Measurements from ENCODE around the gene VPS37B. TPM values are rescaled to one million over a fixed set of nuclear protein-coding genes. Genes with fewer than 3 reads are reported as not detected.
A peak's percentile ranks its signal among the peaks of the same experiment; 100 is the strongest.

The VPS37B gene
- total and polyA plus RNA-seq, 2 donors (not counting 1 experiment from before 2014, with no cell fraction given) = 10.7 to 25.6 TPM

DNA sequence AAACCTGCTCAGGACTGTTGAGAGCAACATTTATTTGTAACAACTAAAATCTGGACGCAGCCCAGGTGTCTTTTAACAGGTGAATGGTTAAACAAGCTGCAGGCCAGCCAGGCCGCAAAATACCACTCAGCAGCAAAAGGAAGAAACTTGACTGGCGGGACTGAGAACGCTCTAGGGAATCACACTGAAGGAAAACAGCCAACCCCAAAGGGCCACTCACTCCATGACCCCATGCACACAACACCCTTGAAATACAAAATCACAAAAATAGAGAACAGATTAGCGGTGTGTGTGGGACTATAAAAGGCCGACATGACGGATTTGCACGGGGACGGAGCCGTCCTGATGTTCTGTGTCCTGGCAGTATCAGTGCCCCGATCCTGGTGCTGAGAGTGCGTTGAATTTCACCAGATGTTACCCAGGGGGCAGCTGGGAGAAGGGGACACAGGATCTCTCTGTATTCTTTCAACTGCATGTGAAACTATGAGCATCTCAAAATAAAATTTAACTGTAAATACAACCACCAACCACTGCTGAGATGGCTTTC is 23.0 kb downstream of the VPS37B start:
- Histone ChIP-seq H2AFZ (ENCODE audit: low read length) (no peak overlapping the region), H3K27ac (ENCODE audit: insufficient read depth, low read length) (peak overlapping the region; percentile 86), H4K20me1 (ENCODE audit: control insufficient read depth, extremely low read depth, insufficient read depth, low read length) (no peaks in the 10 kb centered on the region), H3K79me2 (ENCODE audit: control insufficient read depth, insufficient read depth, low read length) (peaks cover 63% of the 10 kb centered on the region), H3K9ac (ENCODE audit: insufficient read depth, low read length) (no peak overlapping the region), H3K27me3 (ENCODE audit: control insufficient read depth, insufficient read depth, low read length) (no peaks in the 10 kb centered on the region), H3K4me1 (ENCODE audit: control insufficient read depth, extremely low read depth, insufficient read depth, low read length) (peaks cover 18% of the 10 kb centered on the region), H3K4me2 (ENCODE audit: extremely low read depth, insufficient read depth, low read length) (no peak overlapping the region), H3K9me3 (ENCODE audit: control insufficient read depth, insufficient read depth, low read depth, low read length) (no peaks in the 10 kb centered on the region), H3K4me3 (replicated peaks in 1 of 4; ENCODE audit: control extremely low read depth in 1 of 4, insufficient read depth in 1 of 4, low read depth in 3 of 4, low read length in 4 of 4) (no peak overlapping the region), H3K36me3 (ENCODE audit: control insufficient read depth, insufficient read depth, low read length) (peaks cover 11% of the 10 kb centered on the region)
- DNase-seq (ENCODE audit: low read depth in 2 of 2) = no peak
- TF ChIP-seq, protein P1, sequence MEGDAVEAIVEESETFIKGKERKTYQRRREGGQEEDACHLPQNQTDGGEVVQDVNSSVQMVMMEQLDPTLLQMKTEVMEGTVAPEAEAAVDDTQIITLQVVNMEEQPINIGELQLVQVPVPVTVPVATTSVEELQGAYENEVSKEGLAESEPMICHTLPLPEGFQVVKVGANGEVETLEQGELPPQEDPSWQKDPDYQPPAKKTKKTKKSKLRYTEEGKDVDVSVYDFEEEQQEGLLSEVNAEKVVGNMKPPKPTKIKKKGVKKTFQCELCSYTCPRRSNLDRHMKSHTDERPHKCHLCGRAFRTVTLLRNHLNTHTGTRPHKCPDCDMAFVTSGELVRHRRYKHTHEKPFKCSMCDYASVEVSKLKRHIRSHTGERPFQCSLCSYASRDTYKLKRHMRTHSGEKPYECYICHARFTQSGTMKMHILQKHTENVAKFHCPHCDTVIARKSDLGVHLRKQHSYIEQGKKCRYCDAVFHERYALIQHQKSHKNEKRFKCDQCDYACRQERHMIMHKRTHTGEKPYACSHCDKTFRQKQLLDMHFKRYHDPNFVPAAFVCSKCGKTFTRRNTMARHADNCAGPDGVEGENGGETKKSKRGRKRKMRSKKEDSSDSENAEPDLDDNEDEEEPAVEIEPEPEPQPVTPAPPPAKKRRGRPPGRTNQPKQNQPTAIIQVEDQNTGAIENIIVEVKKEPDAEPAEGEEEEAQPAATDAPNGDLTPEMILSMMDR (conservative IDR thresholded peaks at IDR 0.05 in 1 of 2, IDR thresholded peaks at IDR 0.05 in 1 of 2; ENCODE audit: low read depth in 1 of 2, low read length in 2 of 2) = no peak
- no peak for TF ChIP-seq EZH2 (IDR thresholded peaks at IDR 0.05; ENCODE audit: low read length, missing control alignments)

DNA sequence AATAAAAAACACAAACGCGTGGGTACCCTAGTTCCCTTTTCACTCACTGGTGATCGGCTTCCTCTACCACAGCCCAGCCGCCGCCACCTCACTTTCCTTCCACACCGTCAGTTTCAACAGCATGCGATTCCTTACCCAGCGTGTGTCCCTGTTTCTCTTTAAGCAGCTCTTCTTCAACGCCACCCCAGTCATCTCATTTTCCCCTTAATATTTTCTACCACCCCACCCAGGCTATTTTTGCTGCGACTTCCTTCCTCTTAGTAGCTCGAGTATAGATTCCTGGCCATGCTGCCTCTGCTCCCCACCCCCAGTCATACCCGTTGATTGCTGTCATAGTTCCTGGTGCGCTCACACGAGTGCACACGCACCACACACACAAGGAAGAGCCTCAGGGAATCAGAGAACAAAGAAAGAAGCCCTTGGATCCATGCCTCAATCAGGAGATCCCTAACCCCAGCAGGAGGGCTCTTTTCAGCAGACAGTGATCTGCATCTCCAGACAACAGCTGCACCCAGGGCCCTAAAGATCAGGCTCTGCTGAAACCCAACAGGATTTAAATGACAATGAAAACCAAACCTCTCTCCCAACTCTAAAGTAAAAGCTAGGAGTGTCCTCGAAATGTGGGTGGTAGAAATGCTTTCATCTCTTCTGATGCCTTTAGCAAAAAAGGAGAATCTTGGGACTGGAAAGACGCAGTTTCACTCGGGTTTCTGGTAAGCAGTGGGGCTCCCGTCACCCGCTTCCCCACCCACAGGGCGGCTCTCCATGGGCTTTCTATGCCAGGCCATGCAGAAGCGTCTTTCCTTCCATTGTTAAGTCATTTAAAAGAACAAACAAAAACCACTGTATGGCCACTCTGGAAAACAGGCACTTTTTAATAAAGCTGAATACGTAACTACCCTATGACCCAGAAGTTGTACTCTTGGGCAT is 23.8 kb downstream of the VPS37B start:
- Histone ChIP-seq H3K4me3 (replicated peaks in 1 of 4; ENCODE audit: control extremely low read depth in 1 of 4, insufficient read depth in 1 of 4, low read depth in 3 of 4, low read length in 4 of 4) (peak overlapping the region; percentile 30 to 50 (median 41)), H3K9ac (ENCODE audit: insufficient read depth, low read length) (peak overlapping the region; percentile 55), H3K36me3 (ENCODE audit: control insufficient read depth, insufficient read depth, low read length) (peaks cover 16% of the 10 kb centered on the region), H3K9me3 (ENCODE audit: control insufficient read depth, insufficient read depth, low read depth, low read length) (no peaks in the 10 kb centered on the region), H3K27ac (ENCODE audit: insufficient read depth, low read length) (peak overlapping the region; percentile 86), H3K27me3 (ENCODE audit: control insufficient read depth, insufficient read depth, low read length) (no peaks in the 10 kb centered on the region), H3K4me1 (ENCODE audit: control insufficient read depth, extremely low read depth, insufficient read depth, low read length) (peaks cover 16% of the 10 kb centered on the region), H2AFZ (ENCODE audit: low read length) (peak overlapping the region; percentile 4), H3K4me2 (ENCODE audit: extremely low read depth, insufficient read depth, low read length) (peak overlapping the region; percentile 94), H4K20me1 (ENCODE audit: control insufficient read depth, extremely low read depth, insufficient read depth, low read length) (no peaks in the 10 kb centered on the region), H3K79me2 (ENCODE audit: control insufficient read depth, insufficient read depth, low read length) (peaks cover 55% of the 10 kb centered on the region)
- DNase-seq (ENCODE audit: low read depth in 2 of 2) = peak; percentile 76 to 86
- no peak for TF ChIP-seq EZH2 (IDR thresholded peaks at IDR 0.05; ENCODE audit: low read length, missing control alignments)
- TF ChIP-seq, protein P1 (conservative IDR thresholded peaks at IDR 0.05 in 1 of 2, IDR thresholded peaks at IDR 0.05 in 1 of 2; ENCODE audit: low read depth in 1 of 2, low read length in 2 of 2) = no peak

DNA sequence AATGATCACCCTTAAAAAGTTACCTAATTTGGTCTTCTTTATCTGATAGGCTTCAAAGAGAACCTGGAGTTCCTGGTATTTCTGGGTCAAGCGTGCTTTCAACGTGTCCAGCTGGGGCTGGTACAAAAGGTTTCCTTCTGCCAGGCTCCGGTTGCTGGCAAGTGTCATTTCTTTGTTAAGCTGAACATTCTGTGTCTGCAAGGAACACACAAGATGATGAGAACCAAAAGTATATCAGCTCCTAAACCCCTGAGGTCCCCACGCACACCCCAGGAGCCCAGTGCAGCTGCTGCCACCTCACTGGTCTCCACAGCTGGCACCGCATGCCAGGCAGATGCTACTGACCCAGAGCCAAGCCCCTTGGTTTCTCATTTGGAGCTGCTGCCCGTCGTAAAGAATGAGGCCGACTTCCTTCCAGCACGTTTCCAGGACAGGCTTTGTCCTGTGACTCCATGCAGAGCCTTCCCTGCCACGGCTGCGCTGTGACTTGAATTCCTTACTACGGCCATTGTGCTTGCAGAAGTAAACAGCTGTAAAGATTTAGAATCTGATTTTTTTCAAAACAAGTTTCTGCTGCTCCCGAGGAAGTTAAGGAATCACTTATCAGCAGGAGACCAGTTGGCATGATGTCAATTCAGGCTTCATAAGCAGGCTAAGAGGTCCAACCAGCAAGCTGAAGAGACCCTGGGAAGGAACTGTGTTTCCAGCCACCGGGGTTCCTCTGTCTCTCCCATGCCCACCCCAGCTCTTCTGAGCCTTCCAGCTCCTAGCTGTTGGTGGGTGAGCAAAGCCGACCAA is 24.9 kb downstream of the VPS37B start:
- Histone ChIP-seq H4K20me1 (ENCODE audit: control insufficient read depth, extremely low read depth, insufficient read depth, low read length) (no peaks in the 10 kb centered on the region), H3K9ac (ENCODE audit: insufficient read depth, low read length) (peak overlapping the region; percentile 55), H3K36me3 (ENCODE audit: control insufficient read depth, insufficient read depth, low read length) (peaks cover 23% of the 10 kb centered on the region), H3K9me3 (ENCODE audit: control insufficient read depth, insufficient read depth, low read depth, low read length) (no peaks in the 10 kb centered on the region), H3K79me2 (ENCODE audit: control insufficient read depth, insufficient read depth, low read length) (peaks cover 47% of the 10 kb centered on the region), H3K27me3 (ENCODE audit: control insufficient read depth, insufficient read depth, low read length) (no peaks in the 10 kb centered on the region), H3K4me1 (ENCODE audit: control insufficient read depth, extremely low read depth, insufficient read depth, low read length) (peaks cover 16% of the 10 kb centered on the region), H3K4me3 (replicated peaks in 1 of 4; ENCODE audit: control extremely low read depth in 1 of 4, insufficient read depth in 1 of 4, low read depth in 3 of 4, low read length in 4 of 4) (peak overlapping the region; percentile 30 to 50 (median 41)), H3K27ac (ENCODE audit: insufficient read depth, low read length) (peak overlapping the region; percentile 86), H2AFZ (ENCODE audit: low read length) (no peak overlapping the region), H3K4me2 (ENCODE audit: extremely low read depth, insufficient read depth, low read length) (peak overlapping the region; percentile 94)
- TF ChIP-seq, protein P1 (conservative IDR thresholded peaks at IDR 0.05 in 1 of 2, IDR thresholded peaks at IDR 0.05 in 1 of 2; ENCODE audit: low read depth in 1 of 2, low read length in 2 of 2) = no peak
- TF ChIP-seq EZH2 (IDR thresholded peaks at IDR 0.05; ENCODE audit: low read length, missing control alignments) = no peak
- DNase-seq (ENCODE audit: low read depth in 2 of 2) = peak; percentile 63 to 67
